GM12874 (cell line): ENCODE data around the gene ITGAX.

Experiments used
- CTCF ChIP-seq: IDR thresholded peaks from 2 replicates; pipeline ENCODE4 v1.5.1; 2011; ENCODE audit warnings: low read depth, mild to moderate bottlenecking, control low read depth, low read length, moderate library complexity; ENCODE audit not compliant: insufficient read depth

ITGAX gene

GRCh38 chr16:31328322-31329052, 26.5 kb upstream of the ITGAX start:
- no peak for TF ChIP-seq CTCF

- TF ChIP-seq CTCF = no peak
These were observed 25.1 kb upstream of the ITGAX start for GRCh38 chr16:31329671-31330552.

GRCh38 chr16:31330553-31330890, 24.5 kb upstream of the ITGAX start:
- no peak for TF ChIP-seq CTCF

- no peak for TF ChIP-seq CTCF
These were observed 23.7 kb upstream of the ITGAX start for GRCh38 chr16:31331141-31331764.

GRCh38 chr16:31331807-31332301, 23.1 kb upstream of the ITGAX start:
- TF ChIP-seq CTCF = no peak

GRCh38 chr16:31332544-31332943, 22.4 kb upstream of the ITGAX start:
- no peak for TF ChIP-seq CTCF
